Esophagus muscularis mucosa (tissue), 4 donors: ENCODE data around the gene MGAT2.

Experiments
- CTCF ChIP-seq, 3 experiments: fragments of 200-600 bp in 2 of 3; fragments of 450-650 bp in 1 of 3; sonication (generic) in 2 of 3; IDR thresholded peaks; one replicate each; pipeline ENCODE4 v1.5.1; 2017 to 2019; ENCODE audit warnings: antibody characterized with exemption in 3 of 3, mild to moderate bottlenecking in 2 of 3, moderate library complexity in 1 of 3
- EP300 ChIP-seq: sonication (generic); formaldehyde crosslinking; IDR thresholded peaks from one replicate; pipeline ENCODE4 v1.6.1; 2017; ENCODE audit warnings: antibody characterized with exemption
- POLR2A ChIP-seq: fragments of 450-650 bp; IDR thresholded peaks from one replicate; pipeline ENCODE4 v1.6.1; 2017; ENCODE audit warnings: antibody characterized with exemption, moderate library complexity, mild to moderate bottlenecking, low read depth

GRCh38 chr14:49620182-49621113 lies at the start of gene MGAT2, which contains the start of gene RPL36AL:
- peak; percentile 8 to 24 (median 13) for TF ChIP-seq CTCF (IDR thresholded peaks at IDR 0.05)
- peak; percentile 89 for TF ChIP-seq POLR2A
- TF ChIP-seq EP300 = no peak
